Neural progenitor cell (in vitro differentiated cells): Measurements from ENCODE around the gene SETDB2. TPM values are rescaled to one million over a fixed set of nuclear protein-coding genes. Genes with fewer than 3 reads are reported as not detected.

Source experiments
- DNase-seq: peaks from one replicate; pipeline ENCODE4 v3.0.0-alpha.2; 2016; ENCODE audit warnings: low spot score
- H2AFZ ChIP-seq: fragments of 200-600 bp; sonication (generic); replicated peaks from 2 replicates; pipeline ENCODE4 v1.6.1; 2016; ENCODE audit warnings: antibody characterized with exemption
- H3F3A ChIP-seq: fragments of 200-600 bp; sonication (generic); 2 replicates; pipeline ENCODE4 v1.6.1; 2016; ENCODE audit warnings: antibody characterized with exemption, low read depth
- H3K27ac ChIP-seq: fragments of 200-600 bp; sonication (generic); 2 replicates; pipeline ENCODE4 v1.5.1; 2016; ENCODE audit warnings: mild to moderate bottlenecking
- H3K27me3 ChIP-seq: fragments of 200-600 bp; sonication (generic); 2 replicates; pipeline ENCODE4 v1.6.1; 2016; ENCODE audit warnings: mild to moderate bottlenecking, moderate library complexity
- H3K36me3 ChIP-seq: fragments of 200-600 bp; sonication (generic); 2 replicates; pipeline ENCODE4 v1.5.1; 2016
- H3K4me1 ChIP-seq: fragments of 200-600 bp; sonication (generic); 2 replicates; pipeline ENCODE4 v1.6.1; 2016; ENCODE audit warnings: mixed run types
- H3K4me2 ChIP-seq: fragments of 200-600 bp; sonication (generic); 2 replicates; pipeline ENCODE4 v1.6.1; 2016
- H3K4me3 ChIP-seq: fragments of 200-600 bp; sonication (generic); 2 replicates; pipeline ENCODE4 v1.5.1; 2016
- H3K79me2 ChIP-seq: fragments of 200-600 bp; sonication (generic); 2 replicates; pipeline ENCODE4 v1.6.1; 2016; ENCODE audit warnings: low read depth
- H3K9ac ChIP-seq: fragments of 200-600 bp; sonication (generic); 2 replicates; pipeline ENCODE4 v1.6.1; 2016
- H3K9me3 ChIP-seq: fragments of 200-600 bp; sonication (generic); 2 replicates; pipeline ENCODE4 v1.5.1; 2016; ENCODE audit warnings: low read depth
- H4K20me1 ChIP-seq: fragments of 200-600 bp; sonication (generic); 2 replicates; pipeline ENCODE4 v1.6.1; 2016; ENCODE audit warnings: low read depth
- H3K27ac Mint-ChIP-seq: 3 replicates; pipeline ENCODE4 v1.8.0; 2021; ENCODE audit warnings: mixed read lengths
- H3K27me3 Mint-ChIP-seq: 2 replicates; pipeline ENCODE4 v1.8.0; 2022; ENCODE audit warnings: low read depth, mild to moderate bottlenecking, inconsistent platforms, moderate library complexity, mixed read lengths; ENCODE audit not compliant: insufficient read depth
- H3K36me3 Mint-ChIP-seq: 3 replicates; pipeline ENCODE4 v1.8.0; 2021; ENCODE audit warnings: mixed read lengths
- H3K4me1 Mint-ChIP-seq: 3 replicates; pipeline ENCODE4 v1.8.0; 2021; ENCODE audit warnings: mixed read lengths
- H3K4me3 Mint-ChIP-seq: 3 replicates; pipeline ENCODE4 v1.8.0; 2021; ENCODE audit warnings: mild to moderate bottlenecking, moderate library complexity, mixed read lengths
- H3K9me3 Mint-ChIP-seq: 3 replicates; pipeline ENCODE4 v1.8.0; 2020; ENCODE audit warnings: mixed read lengths
- EZH2 ChIP-seq: fragments of 200-600 bp; sonication (generic); IDR thresholded peaks from 2 replicates; pipeline ENCODE4 v1.6.1; 2017; ENCODE audit warnings: antibody characterized with exemption, mild to moderate bottlenecking, moderate library complexity
- EZH2phosphoT487 ChIP-seq: fragments of 200-600 bp; sonication (generic); IDR thresholded peaks from 2 replicates; pipeline ENCODE4 v1.6.1; 2017; ENCODE audit warnings: antibody characterized with exemption
- total RNA-seq: library from RNA; depleted of rRNA; stranded (reverse); fragments of >200 nt; gene quantifications from 2 replicates; pipeline ENCODE4 v1.2.3, GENCODE V29; 2015; ENCODE audit warnings: low replicate concordance
- TF ChIP-seq, protein P1 (sequence below): fragments of 200-600 bp; sonication (generic); IDR thresholded peaks from 2 replicates; pipeline ENCODE4 v1.5.1; 2017; ENCODE audit warnings: antibody characterized with exemption, mild to moderate bottlenecking

SETDB2 gene
- total RNA-seq, 1 donor from 2014 or later, result 9.5 TPM

DNA sequence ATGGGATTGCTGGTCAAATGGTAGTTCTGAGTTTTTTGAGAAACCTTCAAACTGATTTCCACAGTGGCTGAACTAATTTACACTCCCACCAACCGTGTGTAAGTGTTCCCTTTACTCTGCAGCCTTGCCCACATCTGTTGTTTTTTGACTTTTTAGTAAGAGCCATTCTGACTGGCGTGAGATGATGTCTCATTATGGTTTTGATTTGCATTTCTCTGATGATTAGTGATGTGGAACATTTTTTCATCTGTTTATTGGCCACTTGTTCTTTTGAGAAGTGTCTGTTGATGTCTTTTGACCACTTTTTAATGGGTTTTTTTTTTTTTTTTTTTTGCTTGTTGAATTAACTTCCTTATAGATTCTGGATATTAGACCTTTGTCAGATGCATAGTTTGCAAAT lies 4.5 kb upstream of the SETDB2 start:
- Histone ChIP-seq H3K4me1 (no peaks in the 10 kb centered on the region), H3K9ac (no peak overlapping the region), H3K79me2 (peaks cover 16% of the 10 kb centered on the region), H3K36me3 (peaks cover 4% of the 10 kb centered on the region), H3K4me2 (no peak overlapping the region), H4K20me1 (no peaks in the 10 kb centered on the region), H3K27me3 (no peaks in the 10 kb centered on the region), H3F3A (peaks cover 5% of the 10 kb centered on the region), H2AFZ (no peak overlapping the region), H3K4me3 (no peak overlapping the region), H3K9me3 (no peaks in the 10 kb centered on the region), H3K27ac (no peak overlapping the region)
- H3K9me3 Mint-ChIP-seq, result no peaks in the 10 kb centered on the region
- DNase-seq, result no peak
- no peak overlapping the region for H3K27ac Mint-ChIP-seq
- H3K36me3 Mint-ChIP-seq, result peaks cover 9% of the 10 kb centered on the region
- H3K27me3 Mint-ChIP-seq, result peaks cover 7% of the 10 kb centered on the region
- peaks cover 10% of the 10 kb centered on the region for H3K4me1 Mint-ChIP-seq
- H3K4me3 Mint-ChIP-seq, result no peak overlapping the region
- TF ChIP-seq EZH2, result no peak
- no peak for TF ChIP-seq EZH2phosphoT487
- TF ChIP-seq, protein P1, sequence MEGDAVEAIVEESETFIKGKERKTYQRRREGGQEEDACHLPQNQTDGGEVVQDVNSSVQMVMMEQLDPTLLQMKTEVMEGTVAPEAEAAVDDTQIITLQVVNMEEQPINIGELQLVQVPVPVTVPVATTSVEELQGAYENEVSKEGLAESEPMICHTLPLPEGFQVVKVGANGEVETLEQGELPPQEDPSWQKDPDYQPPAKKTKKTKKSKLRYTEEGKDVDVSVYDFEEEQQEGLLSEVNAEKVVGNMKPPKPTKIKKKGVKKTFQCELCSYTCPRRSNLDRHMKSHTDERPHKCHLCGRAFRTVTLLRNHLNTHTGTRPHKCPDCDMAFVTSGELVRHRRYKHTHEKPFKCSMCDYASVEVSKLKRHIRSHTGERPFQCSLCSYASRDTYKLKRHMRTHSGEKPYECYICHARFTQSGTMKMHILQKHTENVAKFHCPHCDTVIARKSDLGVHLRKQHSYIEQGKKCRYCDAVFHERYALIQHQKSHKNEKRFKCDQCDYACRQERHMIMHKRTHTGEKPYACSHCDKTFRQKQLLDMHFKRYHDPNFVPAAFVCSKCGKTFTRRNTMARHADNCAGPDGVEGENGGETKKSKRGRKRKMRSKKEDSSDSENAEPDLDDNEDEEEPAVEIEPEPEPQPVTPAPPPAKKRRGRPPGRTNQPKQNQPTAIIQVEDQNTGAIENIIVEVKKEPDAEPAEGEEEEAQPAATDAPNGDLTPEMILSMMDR, result no peak

DNA sequence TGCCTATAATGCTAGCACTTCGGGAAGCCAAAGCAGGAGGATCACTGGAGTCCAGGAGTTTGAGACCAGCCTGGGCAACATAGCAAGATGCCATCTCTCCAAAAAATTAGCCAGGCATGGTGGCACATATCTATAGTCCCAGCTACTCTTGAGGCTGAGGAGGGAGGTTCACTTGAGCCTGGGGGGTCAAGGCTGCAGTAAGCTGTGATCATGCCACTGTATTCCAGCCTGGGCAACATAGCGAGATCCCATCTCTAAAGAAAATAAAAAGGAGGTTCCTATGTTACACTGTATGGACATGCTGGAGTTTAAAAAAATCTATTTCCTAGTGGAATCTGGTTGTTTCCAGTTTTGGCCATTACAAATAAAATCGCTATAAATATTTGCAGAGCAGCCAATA lies 2.8 kb upstream of the SETDB2 start:
- Histone ChIP-seq H3K36me3 (peaks cover 4% of the 10 kb centered on the region), H3K4me2 (no peak overlapping the region), H3K27me3 (no peaks in the 10 kb centered on the region), H3K79me2 (peaks cover 16% of the 10 kb centered on the region), H3K27ac (no peak overlapping the region), H3K9ac (no peak overlapping the region), H3F3A (peaks cover 14% of the 10 kb centered on the region), H2AFZ (no peak overlapping the region), H3K4me3 (no peak overlapping the region), H3K4me1 (no peaks in the 10 kb centered on the region), H4K20me1 (no peaks in the 10 kb centered on the region), H3K9me3 (no peaks in the 10 kb centered on the region)
- no peak overlapping the region for H3K27ac Mint-ChIP-seq
- no peak overlapping the region for H3K4me3 Mint-ChIP-seq
- H3K36me3 Mint-ChIP-seq, result peaks cover 12% of the 10 kb centered on the region
- H3K4me1 Mint-ChIP-seq, result peaks cover 21% of the 10 kb centered on the region
- peaks cover 7% of the 10 kb centered on the region for H3K27me3 Mint-ChIP-seq
- DNase-seq, result no peak
- TF ChIP-seq, protein P1, result no peak
- TF ChIP-seq EZH2phosphoT487 (no peak), EZH2 (no peak)
- no peaks in the 10 kb centered on the region for H3K9me3 Mint-ChIP-seq

DNA sequence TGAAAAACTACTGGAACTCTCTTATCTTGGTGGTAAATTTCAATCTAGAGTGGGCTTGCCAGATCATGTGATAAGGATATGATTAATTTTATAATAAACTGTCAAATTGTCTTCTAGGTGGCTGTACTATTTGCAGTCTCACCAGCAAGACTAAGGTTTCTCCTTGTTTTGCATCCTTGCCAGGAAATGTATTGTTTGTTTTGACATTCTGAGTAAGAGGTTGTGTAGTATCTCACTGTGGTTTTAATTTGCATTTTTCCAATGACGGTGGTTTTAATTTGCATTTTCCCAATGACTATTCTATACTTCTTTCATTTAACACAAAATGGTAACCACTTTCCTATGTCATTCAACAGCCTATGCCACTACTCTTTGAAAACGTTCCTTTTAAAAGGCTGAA lies 2.2 kb upstream of the SETDB2 start:
- Histone ChIP-seq H2AFZ (no peak overlapping the region), H3F3A (peaks cover 14% of the 10 kb centered on the region), H3K27me3 (no peaks in the 10 kb centered on the region), H3K4me1 (no peaks in the 10 kb centered on the region), H3K9ac (no peak overlapping the region), H4K20me1 (no peaks in the 10 kb centered on the region), H3K79me2 (peaks cover 16% of the 10 kb centered on the region), H3K4me3 (no peak overlapping the region), H3K36me3 (peaks cover 4% of the 10 kb centered on the region), H3K27ac (no peak overlapping the region), H3K4me2 (no peak overlapping the region), H3K9me3 (no peaks in the 10 kb centered on the region)
- H3K27me3 Mint-ChIP-seq, result peaks cover 7% of the 10 kb centered on the region
- no peak for DNase-seq
- no peaks in the 10 kb centered on the region for H3K9me3 Mint-ChIP-seq
- H3K36me3 Mint-ChIP-seq, result peaks cover 12% of the 10 kb centered on the region
- peak overlapping the region; percentile 98 for H3K4me3 Mint-ChIP-seq
- peaks cover 21% of the 10 kb centered on the region for H3K4me1 Mint-ChIP-seq
- TF ChIP-seq EZH2, result no peak
- no peak for TF ChIP-seq EZH2phosphoT487
- TF ChIP-seq, protein P1, result no peak
- no peak overlapping the region for H3K27ac Mint-ChIP-seq
